Measurements from ENCODE around the gene CDKN2B. TPM values are rescaled to one million over a fixed set of nuclear protein-coding genes. Genes with fewer than 3 reads are reported as not detected.
"Not testable (repeated sequence)": the region's sequence is repeated elsewhere in the genome, so short reads cannot be mapped to it uniquely, and the experiment has no call there.

The CDKN2B gene, protein sequence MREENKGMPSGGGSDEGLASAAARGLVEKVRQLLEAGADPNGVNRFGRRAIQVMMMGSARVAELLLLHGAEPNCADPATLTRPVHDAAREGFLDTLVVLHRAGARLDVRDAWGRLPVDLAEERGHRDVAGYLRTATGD
- polyA plus RNA-seq (2012; ENCODE audit: missing spikeins), result 0.11 TPM

DNA sequence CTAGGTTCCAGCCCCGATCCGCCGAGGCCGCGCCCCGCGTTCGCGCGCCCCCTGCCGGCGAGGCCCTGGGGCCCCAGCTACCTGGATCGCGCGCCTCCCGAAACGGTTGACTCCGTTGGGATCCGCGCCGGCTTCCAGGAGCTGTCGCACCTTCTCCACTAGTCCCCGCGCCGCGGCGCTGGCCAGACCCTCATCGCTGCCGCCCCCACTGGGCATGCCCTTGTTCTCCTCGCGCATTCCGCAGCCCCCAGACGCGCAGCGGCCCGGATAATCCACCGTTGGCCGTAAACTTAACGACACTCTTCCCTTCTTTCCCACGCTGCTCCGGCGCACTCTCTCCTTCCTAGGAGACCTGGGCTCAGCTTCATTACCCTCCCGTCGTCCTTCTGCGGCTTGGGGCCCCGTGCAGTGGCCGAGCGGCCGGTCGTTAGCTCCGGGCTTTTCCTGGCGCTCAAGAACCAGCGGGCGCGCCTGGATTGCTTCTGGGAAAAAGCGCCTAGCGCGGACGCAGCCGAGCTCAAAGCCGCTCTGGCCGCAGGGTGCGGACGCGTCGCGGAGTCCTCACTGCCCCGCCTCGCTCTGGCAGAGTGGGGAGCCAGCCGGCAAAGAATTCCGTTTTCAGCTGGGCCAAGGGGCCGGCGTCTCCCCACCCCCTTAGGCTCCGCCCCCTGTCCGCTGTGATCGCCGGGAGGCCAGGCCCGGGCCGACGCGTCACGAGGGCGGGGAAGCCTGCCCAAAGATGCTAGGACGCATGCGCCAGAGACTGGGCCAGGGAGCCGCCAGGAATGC lies at the start of gene CDKN2B:
CDKN2B (minus strand) TSS at position 589 of the 789 bp plus-strand sequence; CDS start at position 237, 352 bp downstream.
- FAIRE-seq (peak; percentile 97), DNase-seq (ENCODE audit: insufficient read length) (peak; percentile 82)
- TF ChIP-seq TAF1 (IDR thresholded peaks at IDR 0.05; ENCODE audit: borderline replicate concordance, low read depth, low read length), result no peak
- no peak for TF ChIP-seq POLR2A (IDR thresholded peaks at IDR 0.05; ENCODE audit: low read depth, low read length)
- TF ChIP-seq POLR2AphosphoS5 (IDR thresholded peaks at IDR 0.05; ENCODE audit: low read depth, low read length), result no peak

DNA sequence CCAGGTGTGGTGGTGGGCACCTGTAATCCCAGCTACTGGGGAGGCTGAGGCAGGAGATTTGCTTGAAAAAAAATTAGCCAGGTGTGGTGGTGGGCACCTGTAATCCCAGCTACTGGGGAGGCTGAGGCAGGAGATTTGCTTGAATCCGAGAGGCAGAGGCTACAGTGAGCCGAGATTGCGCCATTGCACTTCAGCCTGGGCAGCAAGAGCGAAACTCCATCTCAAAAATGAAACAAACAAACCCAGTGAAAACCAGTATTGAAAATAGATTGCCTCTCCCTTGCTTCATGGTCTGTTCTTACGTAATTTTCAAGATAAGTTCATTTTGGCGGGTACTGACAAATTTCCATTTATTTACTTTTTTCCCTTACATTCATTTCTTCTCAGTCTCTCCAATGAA lies 48.9 kb upstream of the CDKN2B start:
- not testable (repeated sequence) for FAIRE-seq

DNA sequence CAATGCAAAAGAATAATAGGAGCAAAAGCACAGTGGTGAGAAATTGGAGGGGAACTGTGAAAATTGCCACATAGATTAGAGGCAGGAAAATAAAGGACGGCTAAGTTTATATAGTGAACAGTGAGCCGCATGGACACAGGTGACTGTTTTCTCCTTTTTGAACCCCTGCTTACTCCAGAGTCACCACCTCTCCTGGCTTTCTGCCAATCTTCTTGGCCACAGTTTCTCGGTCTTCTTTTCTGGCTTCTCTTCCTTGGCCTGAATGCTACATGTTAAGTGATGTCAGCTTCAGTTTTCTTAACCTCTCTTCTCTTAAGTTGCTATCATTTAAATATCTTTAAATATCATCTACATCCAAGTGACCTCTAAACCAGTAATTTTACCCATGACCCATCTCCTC lies 47.3 kb upstream of the CDKN2B start:
- TF ChIP-seq TAF1 (IDR thresholded peaks at IDR 0.05; ENCODE audit: borderline replicate concordance, low read depth, low read length), result no peak
- no peak for TF ChIP-seq POLR2A (IDR thresholded peaks at IDR 0.05; ENCODE audit: low read depth, low read length)
- no peak for TF ChIP-seq POLR2AphosphoS5 (IDR thresholded peaks at IDR 0.05; ENCODE audit: low read depth, low read length)
- FAIRE-seq (no peak), DNase-seq (ENCODE audit: insufficient read length) (no peak)

More for the DNA sequence above, 48.9 kb upstream of the CDKN2B start:
- not testable (repeated sequence) for DNase-seq (ENCODE audit: insufficient read length)

DNA sequence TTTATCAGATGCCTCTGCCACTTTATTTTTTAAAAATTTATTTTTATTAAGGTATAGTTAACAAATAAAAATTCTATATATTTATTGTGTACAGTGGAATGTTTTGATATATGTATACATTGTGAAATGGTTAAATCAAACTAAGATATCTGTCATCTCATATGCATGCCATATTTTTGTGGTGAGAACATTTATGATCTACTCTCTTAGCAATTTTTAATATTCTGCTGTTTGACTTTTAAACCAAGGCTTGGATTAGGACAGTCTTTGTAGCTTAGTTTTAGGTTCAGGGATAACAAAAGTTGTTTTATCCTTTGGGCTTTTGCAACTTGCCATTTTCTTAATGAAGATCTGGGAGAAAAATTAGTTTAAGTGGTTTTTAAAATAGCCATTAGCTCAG lies 46.0 kb upstream of the CDKN2B start:
- DNase-seq (ENCODE audit: insufficient read length) (no peak), FAIRE-seq (no peak)
- TF ChIP-seq POLR2A (IDR thresholded peaks at IDR 0.05; ENCODE audit: low read depth, low read length) (no peak), TAF1 (IDR thresholded peaks at IDR 0.05; ENCODE audit: borderline replicate concordance, low read depth, low read length) (no peak), POLR2AphosphoS5 (IDR thresholded peaks at IDR 0.05; ENCODE audit: low read depth, low read length) (no peak)

DNA sequence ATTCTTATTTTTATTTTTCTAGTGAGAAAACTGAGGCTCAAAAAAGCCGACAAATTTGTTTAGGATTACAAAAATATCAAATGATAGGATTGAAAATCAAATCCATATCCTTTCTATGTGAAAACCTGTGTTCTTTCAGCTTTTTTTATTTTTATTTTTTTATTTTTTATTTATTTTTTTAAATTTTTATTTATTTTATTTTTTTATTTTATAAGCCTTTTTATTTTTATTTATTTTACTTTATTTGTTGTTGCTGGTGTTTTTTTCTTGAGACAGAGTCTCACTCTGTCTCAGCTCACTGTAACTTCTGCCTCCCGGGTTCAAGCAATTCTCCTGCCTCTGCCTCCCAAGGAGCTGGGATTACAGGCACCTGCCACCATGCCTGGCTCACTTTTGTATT lies 45.4 kb upstream of the CDKN2B start:
- no peak for FAIRE-seq
- TF ChIP-seq POLR2AphosphoS5 (IDR thresholded peaks at IDR 0.05; ENCODE audit: low read depth, low read length) (no peak), POLR2A (IDR thresholded peaks at IDR 0.05; ENCODE audit: low read depth, low read length) (no peak), TAF1 (IDR thresholded peaks at IDR 0.05; ENCODE audit: borderline replicate concordance, low read depth, low read length) (no peak)
- no peak for DNase-seq (ENCODE audit: insufficient read length)

DNA sequence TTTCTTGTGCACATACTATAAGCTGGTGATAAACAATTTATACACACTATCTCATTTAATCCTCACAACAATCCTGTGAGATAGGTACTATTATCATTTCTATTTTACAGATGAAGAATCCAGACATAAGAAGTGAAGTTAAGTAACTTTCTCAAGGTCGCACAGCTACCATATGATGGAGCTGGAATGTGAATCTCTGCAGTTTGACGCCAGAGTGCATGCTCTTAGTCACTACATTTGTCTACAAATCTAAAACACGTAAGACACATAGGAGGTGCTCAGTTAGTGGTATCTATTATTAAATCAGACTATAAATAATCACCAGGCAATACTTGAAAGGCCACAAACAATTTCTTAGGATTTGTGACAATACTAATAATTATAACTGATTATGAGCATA lies 45.0 kb upstream of the CDKN2B start:
- TF ChIP-seq POLR2A (IDR thresholded peaks at IDR 0.05; ENCODE audit: low read depth, low read length) (no peak), POLR2AphosphoS5 (IDR thresholded peaks at IDR 0.05; ENCODE audit: low read depth, low read length) (no peak), TAF1 (IDR thresholded peaks at IDR 0.05; ENCODE audit: borderline replicate concordance, low read depth, low read length) (no peak)
- FAIRE-seq (no peak), DNase-seq (ENCODE audit: insufficient read length) (no peak)

DNA sequence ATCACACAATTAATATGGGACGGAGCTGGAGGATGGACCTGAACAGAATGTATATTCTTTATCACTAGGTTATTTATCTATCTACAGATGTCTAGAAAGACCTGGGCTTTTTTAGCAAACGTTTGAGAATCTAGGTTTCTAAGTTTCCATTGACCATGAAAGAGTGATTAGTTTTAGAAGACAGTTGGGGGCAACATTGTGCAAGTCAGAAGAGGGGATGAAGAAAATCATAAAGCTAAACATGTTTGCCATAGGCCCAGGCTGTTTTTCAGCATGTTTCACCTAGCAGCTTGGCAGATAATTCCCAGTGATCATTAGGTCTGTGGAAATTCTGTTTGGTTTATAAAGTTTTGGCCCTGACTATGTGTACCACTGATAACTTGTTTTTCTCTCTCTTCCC lies 44.1 kb upstream of the CDKN2B start:
- no peak for DNase-seq (ENCODE audit: insufficient read length)
- TF ChIP-seq TAF1 (IDR thresholded peaks at IDR 0.05; ENCODE audit: borderline replicate concordance, low read depth, low read length) (no peak), POLR2A (IDR thresholded peaks at IDR 0.05; ENCODE audit: low read depth, low read length) (no peak), POLR2AphosphoS5 (IDR thresholded peaks at IDR 0.05; ENCODE audit: low read depth, low read length) (no peak)
- no peak for FAIRE-seq

DNA sequence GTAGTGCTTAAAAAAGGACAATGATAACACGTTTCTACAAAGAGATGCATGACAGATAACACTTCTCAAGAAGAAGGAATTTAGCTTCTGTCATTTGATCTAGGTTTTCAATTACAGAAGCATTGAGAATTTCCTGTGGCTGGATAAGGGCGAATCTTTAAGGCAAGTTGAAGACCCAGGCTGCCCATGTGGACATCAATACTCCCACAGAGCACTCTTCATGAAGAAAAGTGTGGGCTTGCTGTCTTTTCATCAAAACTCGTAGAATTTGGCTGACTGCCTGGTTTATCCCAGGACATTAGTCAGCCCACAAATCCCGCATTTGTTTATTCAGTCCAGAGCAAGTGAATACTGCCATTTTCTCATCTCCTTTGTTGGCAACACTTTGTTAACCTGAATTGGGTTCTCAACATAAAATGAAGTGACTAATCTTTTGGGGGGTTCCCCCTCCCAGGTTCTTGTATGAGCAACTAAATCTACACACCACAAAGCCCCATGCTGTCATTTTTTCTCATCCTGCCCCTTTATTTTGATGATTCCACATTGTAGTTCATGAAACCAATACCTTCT lies 43.4 kb upstream of the CDKN2B start:
- DNase-seq (ENCODE audit: insufficient read length) (no peak), FAIRE-seq (no peak)
- TF ChIP-seq POLR2AphosphoS5 (IDR thresholded peaks at IDR 0.05; ENCODE audit: low read depth, low read length) (no peak), TAF1 (IDR thresholded peaks at IDR 0.05; ENCODE audit: borderline replicate concordance, low read depth, low read length) (no peak), POLR2A (IDR thresholded peaks at IDR 0.05; ENCODE audit: low read depth, low read length) (no peak)

DNA sequence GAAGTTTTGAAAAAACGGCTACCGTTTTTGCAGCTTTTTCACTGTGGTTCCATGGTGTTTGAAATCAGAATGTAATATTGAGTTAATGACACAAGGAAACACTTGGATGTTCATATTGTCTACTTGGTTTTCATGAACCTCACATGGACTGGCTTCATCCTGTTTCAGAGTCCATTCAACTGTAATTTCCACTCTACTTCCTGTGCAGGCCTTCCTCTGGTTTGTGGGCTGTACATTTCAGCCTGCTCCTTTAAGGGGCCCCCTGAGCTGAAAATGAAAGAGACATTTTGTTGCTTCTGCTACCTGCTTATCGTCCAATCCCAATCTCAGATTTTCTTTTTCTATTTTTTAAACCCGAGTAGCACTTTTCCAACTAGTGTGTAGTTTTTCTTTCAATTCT lies 41.8 kb upstream of the CDKN2B start:
- no peak for DNase-seq (ENCODE audit: insufficient read length)
- TF ChIP-seq POLR2A (IDR thresholded peaks at IDR 0.05; ENCODE audit: low read depth, low read length) (no peak), POLR2AphosphoS5 (IDR thresholded peaks at IDR 0.05; ENCODE audit: low read depth, low read length) (no peak), TAF1 (IDR thresholded peaks at IDR 0.05; ENCODE audit: borderline replicate concordance, low read depth, low read length) (no peak)
- peak; percentile 74 for FAIRE-seq

DNA sequence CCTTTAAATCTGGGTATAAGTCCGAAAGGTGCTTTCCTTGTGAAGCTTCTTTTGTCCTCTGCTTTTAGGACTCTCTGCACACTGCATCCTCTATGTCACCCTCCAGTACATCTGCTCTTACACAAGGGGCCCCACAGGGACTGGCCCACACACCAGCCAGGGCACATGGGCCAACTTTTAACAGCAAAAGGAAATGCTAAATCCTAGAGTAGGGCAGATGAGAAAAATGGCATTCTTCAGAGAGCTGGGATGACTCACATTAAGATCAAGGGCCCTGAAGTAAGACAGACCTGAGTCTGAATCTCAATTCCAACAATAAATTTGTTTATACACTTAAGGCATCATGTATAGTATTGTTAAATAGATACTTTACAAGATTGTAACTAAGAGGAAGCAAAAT lies 40.3 kb upstream of the CDKN2B start:
- TF ChIP-seq TAF1 (IDR thresholded peaks at IDR 0.05; ENCODE audit: borderline replicate concordance, low read depth, low read length) (no peak), POLR2A (IDR thresholded peaks at IDR 0.05; ENCODE audit: low read depth, low read length) (no peak), POLR2AphosphoS5 (IDR thresholded peaks at IDR 0.05; ENCODE audit: low read depth, low read length) (no peak)
- no peak for DNase-seq (ENCODE audit: insufficient read length)
- FAIRE-seq, result no peak

DNA sequence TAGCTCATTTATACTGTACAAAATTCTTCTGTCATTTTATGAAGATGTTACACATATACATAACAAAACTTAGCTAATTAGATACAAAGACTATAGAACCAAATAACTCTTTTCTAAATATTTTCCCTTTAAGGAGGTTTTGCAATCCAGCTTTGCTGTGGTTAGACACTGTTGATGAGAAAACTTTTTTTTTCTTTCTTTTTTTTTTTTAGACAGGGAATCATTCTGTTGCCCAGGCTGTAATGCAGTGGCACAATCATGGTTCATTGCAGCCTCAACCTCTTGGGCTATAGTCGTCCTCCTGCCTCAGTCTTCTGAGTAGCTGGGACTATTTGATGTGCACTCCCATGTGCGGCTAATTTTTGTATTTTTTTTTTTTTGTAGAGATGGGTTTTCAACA lies 38.5 kb upstream of the CDKN2B start:
- DNase-seq (ENCODE audit: insufficient read length) (no peak), FAIRE-seq (no peak)
- no peak for TF ChIP-seq POLR2AphosphoS5 (IDR thresholded peaks at IDR 0.05; ENCODE audit: low read depth, low read length)
- TF ChIP-seq POLR2A (IDR thresholded peaks at IDR 0.05; ENCODE audit: low read depth, low read length), result no peak
- TF ChIP-seq TAF1 (IDR thresholded peaks at IDR 0.05; ENCODE audit: borderline replicate concordance, low read depth, low read length), result no peak
